HL-60 (cell line): ENCODE results near the gene CD93.

Experiments used
- GABPA ChIP-seq: IDR thresholded peaks from 2 replicates; pipeline ENCODE4 v1.6.1; 2012; ENCODE audit warnings: low read depth
- POLR2AphosphoS5 ChIP-seq: IDR thresholded peaks from 2 replicates; pipeline ENCODE4 v1.6.1; 2012; ENCODE audit warnings: low read depth
- TF ChIP-seq, protein P1 (sequence below): IDR thresholded peaks from one replicate; pipeline ENCODE4 v1.5.1; 2011; ENCODE audit warnings: low read length, control low read depth, inconsistent platforms; ENCODE audit not compliant: insufficient read depth
- TF ChIP-seq, protein P2 (sequence below): IDR thresholded peaks from 2 replicates; pipeline ENCODE4 v1.6.1; 2012; ENCODE audit warnings: low read depth; ENCODE audit not compliant: insufficient replicate concordance

GRCh38 chr20:23079016-23079351, 7.1 kb downstream of the CD93 start:
- TF ChIP-seq, protein P1, sequence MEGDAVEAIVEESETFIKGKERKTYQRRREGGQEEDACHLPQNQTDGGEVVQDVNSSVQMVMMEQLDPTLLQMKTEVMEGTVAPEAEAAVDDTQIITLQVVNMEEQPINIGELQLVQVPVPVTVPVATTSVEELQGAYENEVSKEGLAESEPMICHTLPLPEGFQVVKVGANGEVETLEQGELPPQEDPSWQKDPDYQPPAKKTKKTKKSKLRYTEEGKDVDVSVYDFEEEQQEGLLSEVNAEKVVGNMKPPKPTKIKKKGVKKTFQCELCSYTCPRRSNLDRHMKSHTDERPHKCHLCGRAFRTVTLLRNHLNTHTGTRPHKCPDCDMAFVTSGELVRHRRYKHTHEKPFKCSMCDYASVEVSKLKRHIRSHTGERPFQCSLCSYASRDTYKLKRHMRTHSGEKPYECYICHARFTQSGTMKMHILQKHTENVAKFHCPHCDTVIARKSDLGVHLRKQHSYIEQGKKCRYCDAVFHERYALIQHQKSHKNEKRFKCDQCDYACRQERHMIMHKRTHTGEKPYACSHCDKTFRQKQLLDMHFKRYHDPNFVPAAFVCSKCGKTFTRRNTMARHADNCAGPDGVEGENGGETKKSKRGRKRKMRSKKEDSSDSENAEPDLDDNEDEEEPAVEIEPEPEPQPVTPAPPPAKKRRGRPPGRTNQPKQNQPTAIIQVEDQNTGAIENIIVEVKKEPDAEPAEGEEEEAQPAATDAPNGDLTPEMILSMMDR = no peak
- TF ChIP-seq, protein P2, sequence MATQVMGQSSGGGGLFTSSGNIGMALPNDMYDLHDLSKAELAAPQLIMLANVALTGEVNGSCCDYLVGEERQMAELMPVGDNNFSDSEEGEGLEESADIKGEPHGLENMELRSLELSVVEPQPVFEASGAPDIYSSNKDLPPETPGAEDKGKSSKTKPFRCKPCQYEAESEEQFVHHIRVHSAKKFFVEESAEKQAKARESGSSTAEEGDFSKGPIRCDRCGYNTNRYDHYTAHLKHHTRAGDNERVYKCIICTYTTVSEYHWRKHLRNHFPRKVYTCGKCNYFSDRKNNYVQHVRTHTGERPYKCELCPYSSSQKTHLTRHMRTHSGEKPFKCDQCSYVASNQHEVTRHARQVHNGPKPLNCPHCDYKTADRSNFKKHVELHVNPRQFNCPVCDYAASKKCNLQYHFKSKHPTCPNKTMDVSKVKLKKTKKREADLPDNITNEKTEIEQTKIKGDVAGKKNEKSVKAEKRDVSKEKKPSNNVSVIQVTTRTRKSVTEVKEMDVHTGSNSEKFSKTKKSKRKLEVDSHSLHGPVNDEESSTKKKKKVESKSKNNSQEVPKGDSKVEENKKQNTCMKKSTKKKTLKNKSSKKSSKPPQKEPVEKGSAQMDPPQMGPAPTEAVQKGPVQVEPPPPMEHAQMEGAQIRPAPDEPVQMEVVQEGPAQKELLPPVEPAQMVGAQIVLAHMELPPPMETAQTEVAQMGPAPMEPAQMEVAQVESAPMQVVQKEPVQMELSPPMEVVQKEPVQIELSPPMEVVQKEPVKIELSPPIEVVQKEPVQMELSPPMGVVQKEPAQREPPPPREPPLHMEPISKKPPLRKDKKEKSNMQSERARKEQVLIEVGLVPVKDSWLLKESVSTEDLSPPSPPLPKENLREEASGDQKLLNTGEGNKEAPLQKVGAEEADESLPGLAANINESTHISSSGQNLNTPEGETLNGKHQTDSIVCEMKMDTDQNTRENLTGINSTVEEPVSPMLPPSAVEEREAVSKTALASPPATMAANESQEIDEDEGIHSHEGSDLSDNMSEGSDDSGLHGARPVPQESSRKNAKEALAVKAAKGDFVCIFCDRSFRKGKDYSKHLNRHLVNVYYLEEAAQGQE = no peak
- TF ChIP-seq GABPA = no peak
- TF ChIP-seq POLR2AphosphoS5 = no peak
